Neural cell (in vitro differentiated cells): ENCODE data around the gene NHSL2.

Experiments
- EP300 ChIP-seq: fragments of 450-650 bp; conservative IDR thresholded peaks from 2 replicates; pipeline ENCODE4 v1.6.1; 2014; ENCODE audit warnings: antibody characterized with exemption, mild to moderate bottlenecking, moderate library complexity; ENCODE audit not compliant: poor library complexity, severe bottlenecking
- EZH2 ChIP-seq: fragments of 200-600, 300-800 bp; shearing (Covaris generic), sonication (generic); IDR thresholded peaks from 2 replicates; pipeline ENCODE4 v1.6.1; 2014; ENCODE audit warnings: antibody characterized with exemption, low read length, borderline replicate concordance, mild to moderate bottlenecking; ENCODE audit not compliant: insufficient read depth, poor library complexity, severe bottlenecking
- POLR2AphosphoS5 ChIP-seq: IDR thresholded peaks from 2 replicates; pipeline ENCODE4 v1.6.1; 2012
- RAD21 ChIP-seq: fragments of 450-650 bp; conservative IDR thresholded peaks from 2 replicates; pipeline ENCODE4 v1.6.1; 2014; ENCODE audit warnings: antibody characterized with exemption, mild to moderate bottlenecking, moderate library complexity
- REST ChIP-seq: IDR thresholded peaks from 2 replicates; pipeline ENCODE4 v1.6.1; 2012; ENCODE audit warnings: borderline replicate concordance
- SMC3 ChIP-seq: fragments of 450-650 bp; conservative IDR thresholded peaks from 2 replicates; pipeline ENCODE4 v1.6.1; 2014; ENCODE audit warnings: antibody characterized with exemption, mild to moderate bottlenecking, moderate library complexity; ENCODE audit not compliant: poor library complexity
- TF ChIP-seq, protein P1 (sequence below): fragments of 450-650 bp; IDR thresholded peaks from 2 replicates; pipeline ENCODE4 v1.5.1; 2014; ENCODE audit warnings: antibody characterized with exemption, mild to moderate bottlenecking, moderate library complexity; ENCODE audit not compliant: poor library complexity, severe bottlenecking

DNA sequence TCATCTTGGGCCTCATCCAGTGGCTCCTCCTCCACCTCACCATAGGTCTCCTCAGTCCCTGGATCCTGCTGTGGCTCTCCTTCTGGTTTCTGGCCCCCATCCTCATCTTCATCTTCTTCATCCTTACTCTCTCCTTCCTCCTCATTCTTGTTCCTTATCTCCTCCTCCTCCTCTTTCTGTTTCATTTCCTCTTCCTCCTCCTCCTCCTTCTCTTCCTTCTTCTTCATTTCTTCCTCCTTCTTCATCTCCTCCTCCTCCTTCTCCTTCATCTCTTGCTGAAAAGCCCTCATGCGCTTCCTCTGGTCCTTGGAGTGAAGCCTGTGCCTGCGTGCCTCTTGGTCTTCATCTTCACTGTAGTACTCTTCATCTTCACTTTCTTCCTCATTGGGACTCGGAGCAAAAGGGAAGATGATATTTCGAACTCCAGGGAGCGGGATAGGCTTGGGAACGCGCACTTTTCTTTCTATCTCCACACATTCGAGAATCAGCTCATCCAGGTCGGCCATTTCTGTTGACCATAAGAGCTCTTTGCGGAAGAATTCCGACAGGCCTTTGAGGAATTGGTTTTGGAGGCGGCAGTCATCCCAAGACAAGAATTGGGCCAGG, 219.6 kb downstream of the NHSL2 start:
- TF ChIP-seq, protein P1, sequence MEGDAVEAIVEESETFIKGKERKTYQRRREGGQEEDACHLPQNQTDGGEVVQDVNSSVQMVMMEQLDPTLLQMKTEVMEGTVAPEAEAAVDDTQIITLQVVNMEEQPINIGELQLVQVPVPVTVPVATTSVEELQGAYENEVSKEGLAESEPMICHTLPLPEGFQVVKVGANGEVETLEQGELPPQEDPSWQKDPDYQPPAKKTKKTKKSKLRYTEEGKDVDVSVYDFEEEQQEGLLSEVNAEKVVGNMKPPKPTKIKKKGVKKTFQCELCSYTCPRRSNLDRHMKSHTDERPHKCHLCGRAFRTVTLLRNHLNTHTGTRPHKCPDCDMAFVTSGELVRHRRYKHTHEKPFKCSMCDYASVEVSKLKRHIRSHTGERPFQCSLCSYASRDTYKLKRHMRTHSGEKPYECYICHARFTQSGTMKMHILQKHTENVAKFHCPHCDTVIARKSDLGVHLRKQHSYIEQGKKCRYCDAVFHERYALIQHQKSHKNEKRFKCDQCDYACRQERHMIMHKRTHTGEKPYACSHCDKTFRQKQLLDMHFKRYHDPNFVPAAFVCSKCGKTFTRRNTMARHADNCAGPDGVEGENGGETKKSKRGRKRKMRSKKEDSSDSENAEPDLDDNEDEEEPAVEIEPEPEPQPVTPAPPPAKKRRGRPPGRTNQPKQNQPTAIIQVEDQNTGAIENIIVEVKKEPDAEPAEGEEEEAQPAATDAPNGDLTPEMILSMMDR, result no peak
- TF ChIP-seq RAD21 (no peak), REST (no peak), EZH2 (no peak), POLR2AphosphoS5 (no peak), SMC3 (no peak), EP300 (no peak)
